ENCODE measurements around the gene RAD51B. TPM values are rescaled to one million over a fixed set of nuclear protein-coding genes. Genes with fewer than 3 reads are reported as not detected.

RAD51B gene
- polyA plus RNA-seq, 1 donor (not counting 4 experiments of a cell fraction or from before 2014, with no cell fraction given): 13.3 TPM

DNA sequence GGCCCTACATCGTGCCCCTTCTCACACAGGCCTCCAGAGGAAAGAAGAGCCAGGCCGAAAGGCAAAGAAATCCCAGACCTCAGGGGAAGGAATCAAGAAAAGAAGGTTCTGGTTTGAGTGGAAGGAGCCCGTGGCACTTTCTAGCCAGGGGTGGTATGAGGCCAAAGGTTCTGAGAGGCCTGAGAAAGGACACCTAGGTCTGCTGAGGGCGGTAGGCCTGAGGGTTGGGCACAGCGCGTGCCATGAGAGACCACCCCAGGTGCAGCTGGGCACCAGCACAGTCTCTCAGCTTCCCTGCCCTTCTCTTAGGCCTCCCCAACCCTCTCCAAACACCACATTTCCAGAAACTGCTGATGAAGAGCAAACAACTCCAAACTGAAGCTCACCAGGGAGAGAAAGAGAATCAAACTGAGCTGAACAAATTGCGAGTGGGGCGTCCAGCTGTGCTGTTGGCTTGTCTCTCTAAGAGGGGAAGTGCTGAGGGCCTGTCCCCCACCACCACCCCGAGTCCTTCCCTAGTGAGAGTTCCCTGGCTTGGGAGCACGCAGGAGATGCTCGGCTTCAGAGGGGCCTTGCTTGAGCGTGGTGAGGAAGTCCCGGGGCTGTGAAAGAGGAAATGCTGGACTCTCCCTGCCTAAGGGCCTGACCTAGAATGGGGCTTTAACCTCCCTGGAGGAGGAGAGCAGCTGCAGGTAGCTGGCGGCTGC, 788.4 kb downstream of the RAD51B start:
- no peak overlapping the region for H3K4me2 ChIP-seq (ENCODE audit: control insufficient read depth, extremely low read depth, insufficient read depth, low read depth, low read length)
- H3K27me3 ChIP-seq (ENCODE audit: control insufficient read depth, extremely low read depth, insufficient read depth, low read length): no peaks in the 10 kb centered on the region
- FAIRE-seq (no peak), DNase-seq (ENCODE audit: low read depth, low spot score) (no peak)
- peaks cover 5% of the 10 kb centered on the region for H3K9me3 ChIP-seq (ENCODE audit: control insufficient read depth, low read depth, low read length)
- no peak for TF ChIP-seq EZH2 (IDR thresholded peaks at IDR 0.05; ENCODE audit: low read length)
- TF ChIP-seq, protein P1, sequence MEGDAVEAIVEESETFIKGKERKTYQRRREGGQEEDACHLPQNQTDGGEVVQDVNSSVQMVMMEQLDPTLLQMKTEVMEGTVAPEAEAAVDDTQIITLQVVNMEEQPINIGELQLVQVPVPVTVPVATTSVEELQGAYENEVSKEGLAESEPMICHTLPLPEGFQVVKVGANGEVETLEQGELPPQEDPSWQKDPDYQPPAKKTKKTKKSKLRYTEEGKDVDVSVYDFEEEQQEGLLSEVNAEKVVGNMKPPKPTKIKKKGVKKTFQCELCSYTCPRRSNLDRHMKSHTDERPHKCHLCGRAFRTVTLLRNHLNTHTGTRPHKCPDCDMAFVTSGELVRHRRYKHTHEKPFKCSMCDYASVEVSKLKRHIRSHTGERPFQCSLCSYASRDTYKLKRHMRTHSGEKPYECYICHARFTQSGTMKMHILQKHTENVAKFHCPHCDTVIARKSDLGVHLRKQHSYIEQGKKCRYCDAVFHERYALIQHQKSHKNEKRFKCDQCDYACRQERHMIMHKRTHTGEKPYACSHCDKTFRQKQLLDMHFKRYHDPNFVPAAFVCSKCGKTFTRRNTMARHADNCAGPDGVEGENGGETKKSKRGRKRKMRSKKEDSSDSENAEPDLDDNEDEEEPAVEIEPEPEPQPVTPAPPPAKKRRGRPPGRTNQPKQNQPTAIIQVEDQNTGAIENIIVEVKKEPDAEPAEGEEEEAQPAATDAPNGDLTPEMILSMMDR (optimal IDR thresholded peaks at IDR 0.05 in 1 of 3, IDR thresholded peaks at IDR 0.05 in 1 of 3, conservative IDR thresholded peaks at IDR 0.05 in 1 of 3; ENCODE audit: extremely low read depth in 1 of 3, insufficient read depth in 2 of 3, low read length in 3 of 3): no peak
- H3K4me3 ChIP-seq (ENCODE audit: control insufficient read depth in 2 of 3, extremely low read depth in 1 of 3, insufficient read depth in 2 of 3, low read depth in 1 of 3, low read length in 3 of 3): no peak overlapping the region
- dilution Hi-C loops (cut with MboI; ENCODE audit: extremely low pct_ligation_motif_present, low sequenced_read_pairs): no loop called here
- no peaks in the 10 kb centered on the region for H3K79me2 ChIP-seq (ENCODE audit: control insufficient read depth, insufficient read depth, low read length)
- no peak overlapping the region for H3K27ac ChIP-seq (ENCODE audit: control insufficient read depth, insufficient read depth, low read length)
- no peaks in the 10 kb centered on the region for H3K9me1 ChIP-seq (ENCODE audit: control insufficient read depth, extremely low read depth, insufficient read depth, low read length)
- no peaks in the 10 kb centered on the region for H3K4me1 ChIP-seq (ENCODE audit: control insufficient read depth, extremely low read depth, insufficient read depth, low read length)
- H4K20me1 ChIP-seq (ENCODE audit: control insufficient read depth, extremely low read depth, insufficient read depth, low read length): no peaks in the 10 kb centered on the region
- no peak overlapping the region for H3K9ac ChIP-seq (ENCODE audit: control insufficient read depth, extremely low read depth, insufficient read depth, low read length)
- H3K36me3 ChIP-seq (ENCODE audit: control insufficient read depth in 2 of 2, extremely low read depth in 1 of 2, insufficient read depth in 2 of 2, low read length in 2 of 2): no peaks in the 10 kb centered on the region
- no peak overlapping the region for H2AFZ ChIP-seq (ENCODE audit: control insufficient read depth, low read length)

DNA sequence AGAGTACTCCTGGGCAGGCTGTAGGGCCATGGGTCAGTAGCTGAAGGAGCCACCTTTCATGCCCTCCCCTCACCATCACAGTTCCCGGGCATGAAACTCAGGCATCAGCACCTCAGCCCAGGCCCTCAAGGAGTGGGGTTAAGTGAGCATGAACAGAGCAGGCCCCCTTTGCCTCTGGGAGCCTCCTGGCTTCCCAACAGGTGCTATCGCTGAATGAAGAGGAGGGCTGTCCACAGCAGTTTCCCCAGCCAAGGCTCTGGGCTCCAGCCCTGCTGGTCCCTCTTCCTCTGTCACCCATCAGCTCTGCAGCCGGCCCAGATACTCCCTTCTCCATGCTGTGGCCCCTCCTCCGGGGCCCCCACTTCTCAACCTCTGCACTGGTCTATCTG, 789.0 kb downstream of the RAD51B start:
- Histone ChIP-seq H3K4me2 (ENCODE audit: control insufficient read depth, extremely low read depth, insufficient read depth, low read depth, low read length) (no peak overlapping the region), H3K4me3 (ENCODE audit: control insufficient read depth in 2 of 3, extremely low read depth in 1 of 3, insufficient read depth in 2 of 3, low read depth in 1 of 3, low read length in 3 of 3) (no peak overlapping the region), H3K79me2 (ENCODE audit: control insufficient read depth, insufficient read depth, low read length) (no peaks in the 10 kb centered on the region), H3K36me3 (ENCODE audit: control insufficient read depth in 2 of 2, extremely low read depth in 1 of 2, insufficient read depth in 2 of 2, low read length in 2 of 2) (no peaks in the 10 kb centered on the region), H3K9ac (ENCODE audit: control insufficient read depth, extremely low read depth, insufficient read depth, low read length) (no peak overlapping the region), H3K27me3 (ENCODE audit: control insufficient read depth, extremely low read depth, insufficient read depth, low read length) (no peaks in the 10 kb centered on the region), H4K20me1 (ENCODE audit: control insufficient read depth, extremely low read depth, insufficient read depth, low read length) (no peaks in the 10 kb centered on the region), H2AFZ (ENCODE audit: control insufficient read depth, low read length) (no peak overlapping the region), H3K4me1 (ENCODE audit: control insufficient read depth, extremely low read depth, insufficient read depth, low read length) (no peaks in the 10 kb centered on the region), H3K9me3 (ENCODE audit: control insufficient read depth, low read depth, low read length) (peaks cover 5% of the 10 kb centered on the region), H3K27ac (ENCODE audit: control insufficient read depth, insufficient read depth, low read length) (no peak overlapping the region), H3K9me1 (ENCODE audit: control insufficient read depth, extremely low read depth, insufficient read depth, low read length) (no peaks in the 10 kb centered on the region)
- dilution Hi-C loops (cut with MboI; ENCODE audit: extremely low pct_ligation_motif_present, low sequenced_read_pairs): no loop called here
- DNase-seq (ENCODE audit: low read depth, low spot score) (no peak), FAIRE-seq (no peak)
- no peak for TF ChIP-seq EZH2 (IDR thresholded peaks at IDR 0.05; ENCODE audit: low read length)
- TF ChIP-seq, protein P1 (optimal IDR thresholded peaks at IDR 0.05 in 1 of 3, IDR thresholded peaks at IDR 0.05 in 1 of 3, conservative IDR thresholded peaks at IDR 0.05 in 1 of 3; ENCODE audit: extremely low read depth in 1 of 3, insufficient read depth in 2 of 3, low read length in 3 of 3): no peak

Data from keratinocyte (primary cell).